Measurements from ENCODE around the gene ZNF839.
"Not testable (repeated sequence)": the region's sequence is repeated elsewhere in the genome, so short reads cannot be mapped to it uniquely, and the experiment has no call there.

Gene ZNF839

GRCh38 chr14:102342238-102342637 lies 22.7 kb downstream of the ZNF839 start:
- DNase-seq = no peak

GRCh38 chr14:102344084-102344483 lies 24.5 kb downstream of the ZNF839 start:
- DNase-seq = no peak

GRCh38 chr14:102344485-102344884 lies 24.9 kb downstream of the ZNF839 start:
- DNase-seq = no peak

- DNase-seq = no peak
These were observed 25.7 kb downstream of the ZNF839 start for GRCh38 chr14:102345232-102345631.

GRCh38 chr14:102346645-102347044 lies 27.1 kb downstream of the ZNF839 start:
- no peak for DNase-seq

- DNase-seq = no peak
These were observed 28.8 kb downstream of the ZNF839 start for GRCh38 chr14:102348376-102348775.

GRCh38 chr14:102351023-102351422 lies 31.5 kb downstream of the ZNF839 start:
- DNase-seq = no peak

GRCh38 chr14:102351593-102351992 lies 32.0 kb downstream of the ZNF839 start:
- DNase-seq = not testable (repeated sequence)

- DNase-seq = no peak
These were observed 32.7 kb downstream of the ZNF839 start for GRCh38 chr14:102352213-102352612.

GRCh38 chr14:102353126-102353619 lies 33.6 kb downstream of the ZNF839 start:
- DNase-seq = no peak

- DNase-seq = no peak
These were observed 36.7 kb downstream of the ZNF839 start for GRCh38 chr14:102356280-102356679.

GRCh38 chr14:102359341-102359740 lies 39.8 kb downstream of the ZNF839 start:
- no peak for DNase-seq

GRCh38 chr14:102360388-102360787 lies 40.8 kb downstream of the ZNF839 start:
- no peak for DNase-seq

GRCh38 chr14:102362084-102362483 lies 42.5 kb downstream of the ZNF839 start:
- DNase-seq = no peak

- DNase-seq = peak; percentile 93
These were observed 43.1 kb downstream of the ZNF839 start, which contains the start of the genes CINP and TECPR2 for GRCh38 chr14:102362545-102363181. CINP (minus strand) TSS chr14:102362890; CDS start chr14:102362851, 39 bp downstream. TECPR2 (plus strand) TSS chr14:102362941; CDS start chr14:102376722, 13,781 bp downstream.

GRCh38 chr14:102363182-102363943 lies 43.8 kb downstream of the ZNF839 start:
- peak; percentile 13 for DNase-seq

- no peak for DNase-seq
These were observed 50.8 kb downstream of the ZNF839 start for GRCh38 chr14:102370305-102370809.

- no peak for DNase-seq
These were observed 51.8 kb downstream of the ZNF839 start for GRCh38 chr14:102371361-102371760.

GRCh38 chr14:102373110-102373509 lies 53.6 kb downstream of the ZNF839 start:
- no peak for DNase-seq

- no peak for DNase-seq
These were observed 54.7 kb downstream of the ZNF839 start for GRCh38 chr14:102374264-102374663.

- no peak for DNase-seq
These were observed 55.6 kb downstream of the ZNF839 start for GRCh38 chr14:102375119-102375518.

GRCh38 chr14:102377696-102378095 lies 58.1 kb downstream of the ZNF839 start:
- no peak for DNase-seq

GRCh38 chr14:102378830-102379229 lies 59.3 kb downstream of the ZNF839 start:
- DNase-seq = no peak

- DNase-seq = no peak
These were observed 67.5 kb downstream of the ZNF839 start for GRCh38 chr14:102387086-102387485.
